HEK293 (cell line): ENCODE results near the gene HSPB2.

Experiments
- GLIS1 ChIP-seq: fragments of 450-650 bp; formaldehyde crosslinking; IDR thresholded peaks from 2 replicates; pipeline ENCODE4 v1.5.1; 2016; ENCODE audit warnings: missing biosample characterization, missing genetic modification characterization
- GLIS2 ChIP-seq: fragments of 450-650 bp; formaldehyde crosslinking; IDR thresholded peaks from 2 replicates; pipeline ENCODE4 v1.5.1; 2016; ENCODE audit warnings: missing biosample characterization, missing genetic modification characterization
- HOXC10 ChIP-seq: sonication (generic); formaldehyde crosslinking; IDR thresholded peaks from 2 replicates; pipeline ENCODE4 v1.8.1; 2023; ENCODE audit warnings: mild to moderate bottlenecking, missing genetic modification reagents
- KLF10 ChIP-seq: fragments of 450-650 bp; IDR thresholded peaks from 2 replicates; pipeline ENCODE4 v1.5.1; 2018; ENCODE audit warnings: missing biosample characterization, mild to moderate bottlenecking, missing genetic modification characterization
- KLF8 ChIP-seq: fragments of 450-650 bp; formaldehyde crosslinking; IDR thresholded peaks from 2 replicates; pipeline ENCODE4 v1.5.1; 2016; ENCODE audit warnings: missing biosample characterization, missing genetic modification characterization
- TRIM28 ChIP-seq: IDR thresholded peaks from 2 replicates; pipeline ENCODE4 v1.6.1; 2011; ENCODE audit warnings: low read length, control low read depth, borderline replicate concordance
- YY1 ChIP-seq: fragments of 450-650 bp; formaldehyde crosslinking; IDR thresholded peaks from 2 replicates; pipeline ENCODE4 v1.5.1; 2018; ENCODE audit warnings: missing biosample characterization, missing genetic modification characterization
- ZEB2 ChIP-seq: fragments of 450-650 bp; formaldehyde crosslinking; IDR thresholded peaks from 2 replicates; pipeline ENCODE4 v1.5.1; 2016; ENCODE audit warnings: missing biosample characterization, missing genetic modification characterization
- ZNF335 ChIP-seq: fragments of 450-650 bp; formaldehyde crosslinking; conservative IDR thresholded peaks from 2 replicates; pipeline ENCODE4 v1.5.1; 2016; ENCODE audit warnings: missing biosample characterization, missing genetic modification characterization
- ZSCAN30 ChIP-seq: fragments of 450-650 bp; IDR thresholded peaks from 2 replicates; pipeline ENCODE4 v1.5.1; 2018; ENCODE audit warnings: missing biosample characterization, mild to moderate bottlenecking, missing genetic modification characterization, moderate library complexity
- TF ChIP-seq, protein P1 (sequence below): fragments of 450-650 bp; formaldehyde crosslinking; IDR thresholded peaks from 2 replicates; pipeline ENCODE4 v1.5.1; 2016; ENCODE audit warnings: missing biosample characterization, missing genetic modification characterization
- TF ChIP-seq, protein P2 (sequence below): sonication (generic); formaldehyde crosslinking; IDR thresholded peaks from 2 replicates; pipeline ENCODE4 v1.8.1; 2022; ENCODE audit warnings: mild to moderate bottlenecking, moderate library complexity, missing genetic modification reagents
- TF ChIP-seq, protein P3 (sequence below): fragments of 450-650 bp; formaldehyde crosslinking; IDR thresholded peaks from 2 replicates; pipeline ENCODE4 v1.5.1; 2016; ENCODE audit warnings: missing biosample characterization, missing genetic modification characterization
- TF ChIP-seq, protein P4 (sequence below): fragments of 450-650 bp; formaldehyde crosslinking; IDR thresholded peaks from 2 replicates; pipeline ENCODE4 v1.5.1; 2016; ENCODE audit warnings: missing biosample characterization, missing genetic modification characterization
- TF ChIP-seq, protein P5 (sequence below): fragments of 450-650 bp; formaldehyde crosslinking; IDR thresholded peaks from 2 replicates; pipeline ENCODE4 v1.5.1; 2016; ENCODE audit warnings: missing biosample characterization, missing genetic modification characterization
- TF ChIP-seq, protein P6 (sequence below): fragments of 450-650 bp; formaldehyde crosslinking; optimal IDR thresholded peaks from 2 replicates; pipeline ENCODE3; 2016; ENCODE audit warnings: missing biosample characterization, mild to moderate bottlenecking, missing genetic modification characterization
- TF ChIP-seq, protein P7 (sequence below): fragments of 450-650 bp; formaldehyde crosslinking; IDR thresholded peaks from 2 replicates; pipeline ENCODE4 v1.5.1; 2016; ENCODE audit warnings: missing biosample characterization, missing genetic modification characterization, borderline replicate concordance
- TF ChIP-seq, protein P8 (sequence below): fragments of 450-650 bp; formaldehyde crosslinking; IDR thresholded peaks from 2 replicates; pipeline ENCODE4 v1.5.1; 2016; ENCODE audit warnings: missing biosample characterization, missing genetic modification characterization
- TF ChIP-seq, protein P9 (sequence below): fragments of 450-650 bp; formaldehyde crosslinking; IDR thresholded peaks from 2 replicates; pipeline ENCODE4; 2016; ENCODE audit warnings: missing biosample characterization, missing genetic modification characterization

The HSPB2 gene

DNA sequence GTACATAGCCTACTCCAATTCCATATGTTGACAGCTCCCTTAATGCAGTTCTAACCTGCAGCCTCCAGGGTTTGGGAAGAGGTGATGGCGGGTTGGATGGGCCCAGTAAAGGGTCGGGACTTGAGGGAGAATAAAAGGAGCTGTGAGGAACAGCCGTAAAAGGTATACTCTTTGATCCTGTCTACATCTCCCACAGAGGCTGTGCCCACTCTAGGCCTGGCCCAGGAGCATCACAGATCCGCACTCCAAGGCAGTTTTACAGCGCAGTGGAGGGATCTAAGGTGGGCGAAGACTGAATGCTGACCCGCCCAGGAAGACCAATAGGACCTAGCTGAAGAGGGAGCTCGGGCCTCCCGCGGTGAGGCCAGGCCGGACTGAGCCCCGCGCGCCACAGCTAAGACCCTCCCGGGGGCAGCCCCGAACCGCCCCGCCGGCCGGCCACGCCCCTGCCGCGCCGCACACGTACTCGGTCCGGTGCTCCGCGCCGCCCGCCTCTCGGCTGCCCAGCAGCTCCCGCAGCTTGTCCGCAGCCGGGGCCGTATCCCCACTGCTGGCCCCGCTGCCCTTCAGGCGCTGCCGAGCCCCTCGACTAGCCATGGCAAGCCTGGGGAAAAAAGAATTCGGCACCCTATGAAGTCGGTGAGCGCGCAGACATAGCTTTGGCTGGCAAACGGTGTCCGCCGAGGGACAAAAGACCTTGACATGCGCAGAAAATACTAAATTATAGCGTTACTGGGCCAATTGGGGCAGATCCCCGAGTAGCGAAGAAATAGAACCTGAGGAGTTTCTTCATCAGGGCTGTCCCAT lies 41.4 kb upstream of the HSPB2 start, which contains the start of gene ALG9 (continued):
- TF ChIP-seq, protein P1, sequence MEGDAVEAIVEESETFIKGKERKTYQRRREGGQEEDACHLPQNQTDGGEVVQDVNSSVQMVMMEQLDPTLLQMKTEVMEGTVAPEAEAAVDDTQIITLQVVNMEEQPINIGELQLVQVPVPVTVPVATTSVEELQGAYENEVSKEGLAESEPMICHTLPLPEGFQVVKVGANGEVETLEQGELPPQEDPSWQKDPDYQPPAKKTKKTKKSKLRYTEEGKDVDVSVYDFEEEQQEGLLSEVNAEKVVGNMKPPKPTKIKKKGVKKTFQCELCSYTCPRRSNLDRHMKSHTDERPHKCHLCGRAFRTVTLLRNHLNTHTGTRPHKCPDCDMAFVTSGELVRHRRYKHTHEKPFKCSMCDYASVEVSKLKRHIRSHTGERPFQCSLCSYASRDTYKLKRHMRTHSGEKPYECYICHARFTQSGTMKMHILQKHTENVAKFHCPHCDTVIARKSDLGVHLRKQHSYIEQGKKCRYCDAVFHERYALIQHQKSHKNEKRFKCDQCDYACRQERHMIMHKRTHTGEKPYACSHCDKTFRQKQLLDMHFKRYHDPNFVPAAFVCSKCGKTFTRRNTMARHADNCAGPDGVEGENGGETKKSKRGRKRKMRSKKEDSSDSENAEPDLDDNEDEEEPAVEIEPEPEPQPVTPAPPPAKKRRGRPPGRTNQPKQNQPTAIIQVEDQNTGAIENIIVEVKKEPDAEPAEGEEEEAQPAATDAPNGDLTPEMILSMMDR (tag by site-specific recombination): peak; percentile 44; the same call in 1 of the 2 replicates
- TF ChIP-seq, protein P2, sequence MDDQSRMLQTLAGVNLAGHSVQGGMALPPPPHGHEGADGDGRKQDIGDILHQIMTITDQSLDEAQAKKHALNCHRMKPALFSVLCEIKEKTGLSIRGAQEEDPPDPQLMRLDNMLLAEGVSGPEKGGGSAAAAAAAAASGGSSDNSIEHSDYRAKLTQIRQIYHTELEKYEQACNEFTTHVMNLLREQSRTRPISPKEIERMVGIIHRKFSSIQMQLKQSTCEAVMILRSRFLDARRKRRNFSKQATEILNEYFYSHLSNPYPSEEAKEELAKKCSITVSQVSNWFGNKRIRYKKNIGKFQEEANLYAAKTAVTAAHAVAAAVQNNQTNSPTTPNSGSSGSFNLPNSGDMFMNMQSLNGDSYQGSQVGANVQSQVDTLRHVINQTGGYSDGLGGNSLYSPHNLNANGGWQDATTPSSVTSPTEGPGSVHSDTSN (CRISPR knock-in tag): peak; percentile 78
- TF ChIP-seq, protein P3, sequence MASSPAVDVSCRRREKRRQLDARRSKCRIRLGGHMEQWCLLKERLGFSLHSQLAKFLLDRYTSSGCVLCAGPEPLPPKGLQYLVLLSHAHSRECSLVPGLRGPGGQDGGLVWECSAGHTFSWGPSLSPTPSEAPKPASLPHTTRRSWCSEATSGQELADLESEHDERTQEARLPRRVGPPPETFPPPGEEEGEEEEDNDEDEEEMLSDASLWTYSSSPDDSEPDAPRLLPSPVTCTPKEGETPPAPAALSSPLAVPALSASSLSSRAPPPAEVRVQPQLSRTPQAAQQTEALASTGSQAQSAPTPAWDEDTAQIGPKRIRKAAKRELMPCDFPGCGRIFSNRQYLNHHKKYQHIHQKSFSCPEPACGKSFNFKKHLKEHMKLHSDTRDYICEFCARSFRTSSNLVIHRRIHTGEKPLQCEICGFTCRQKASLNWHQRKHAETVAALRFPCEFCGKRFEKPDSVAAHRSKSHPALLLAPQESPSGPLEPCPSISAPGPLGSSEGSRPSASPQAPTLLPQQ: peak; percentile 54; the same call in 1 of the 2 replicates
- TF ChIP-seq, protein P4, sequence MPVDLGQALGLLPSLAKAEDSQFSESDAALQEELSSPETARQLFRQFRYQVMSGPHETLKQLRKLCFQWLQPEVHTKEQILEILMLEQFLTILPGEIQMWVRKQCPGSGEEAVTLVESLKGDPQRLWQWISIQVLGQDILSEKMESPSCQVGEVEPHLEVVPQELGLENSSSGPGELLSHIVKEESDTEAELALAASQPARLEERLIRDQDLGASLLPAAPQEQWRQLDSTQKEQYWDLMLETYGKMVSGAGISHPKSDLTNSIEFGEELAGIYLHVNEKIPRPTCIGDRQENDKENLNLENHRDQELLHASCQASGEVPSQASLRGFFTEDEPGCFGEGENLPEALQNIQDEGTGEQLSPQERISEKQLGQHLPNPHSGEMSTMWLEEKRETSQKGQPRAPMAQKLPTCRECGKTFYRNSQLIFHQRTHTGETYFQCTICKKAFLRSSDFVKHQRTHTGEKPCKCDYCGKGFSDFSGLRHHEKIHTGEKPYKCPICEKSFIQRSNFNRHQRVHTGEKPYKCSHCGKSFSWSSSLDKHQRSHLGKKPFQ (tag by site-specific recombination): no peak
- peak; percentile 79; the same call in 1 of the 2 replicates for TF ChIP-seq HOXC10 (CRISPR knock-in tag)
- 0 out of 2 replicates have a peak, but pooled peaks have one; percentile 35 for TF ChIP-seq ZEB2
- TF ChIP-seq, protein P5, sequence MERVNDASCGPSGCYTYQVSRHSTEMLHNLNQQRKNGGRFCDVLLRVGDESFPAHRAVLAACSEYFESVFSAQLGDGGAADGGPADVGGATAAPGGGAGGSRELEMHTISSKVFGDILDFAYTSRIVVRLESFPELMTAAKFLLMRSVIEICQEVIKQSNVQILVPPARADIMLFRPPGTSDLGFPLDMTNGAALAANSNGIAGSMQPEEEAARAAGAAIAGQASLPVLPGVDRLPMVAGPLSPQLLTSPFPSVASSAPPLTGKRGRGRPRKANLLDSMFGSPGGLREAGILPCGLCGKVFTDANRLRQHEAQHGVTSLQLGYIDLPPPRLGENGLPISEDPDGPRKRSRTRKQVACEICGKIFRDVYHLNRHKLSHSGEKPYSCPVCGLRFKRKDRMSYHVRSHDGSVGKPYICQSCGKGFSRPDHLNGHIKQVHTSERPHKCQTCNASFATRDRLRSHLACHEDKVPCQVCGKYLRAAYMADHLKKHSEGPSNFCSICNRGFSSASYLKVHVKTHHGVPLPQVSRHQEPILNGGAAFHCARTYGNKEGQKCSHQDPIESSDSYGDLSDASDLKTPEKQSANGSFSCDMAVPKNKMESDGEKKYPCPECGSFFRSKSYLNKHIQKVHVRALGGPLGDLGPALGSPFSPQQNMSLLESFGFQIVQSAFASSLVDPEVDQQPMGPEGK (tag by site-specific recombination): peak; percentile 35; the same call in 1 of the 2 replicates
- TF ChIP-seq, protein P6, sequence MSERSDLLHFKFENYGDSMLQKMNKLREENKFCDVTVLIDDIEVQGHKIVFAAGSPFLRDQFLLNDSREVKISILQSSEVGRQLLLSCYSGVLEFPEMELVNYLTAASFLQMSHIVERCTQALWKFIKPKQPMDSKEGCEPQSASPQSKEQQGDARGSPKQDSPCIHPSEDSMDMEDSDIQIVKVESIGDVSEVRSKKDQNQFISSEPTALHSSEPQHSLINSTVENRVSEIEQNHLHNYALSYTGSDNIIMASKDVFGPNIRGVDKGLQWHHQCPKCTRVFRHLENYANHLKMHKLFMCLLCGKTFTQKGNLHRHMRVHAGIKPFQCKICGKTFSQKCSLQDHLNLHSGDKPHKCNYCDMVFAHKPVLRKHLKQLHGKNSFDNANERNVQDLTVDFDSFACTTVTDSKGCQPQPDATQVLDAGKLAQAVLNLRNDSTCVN (tag by site-specific recombination): peak; percentile 69
- TF ChIP-seq TRIM28: peak; percentile 76; the same call in 1 of the 2 replicates
- TF ChIP-seq KLF8: peak; percentile 66; the same call in 1 of the 2 replicates
- peak; percentile 71 for TF ChIP-seq ZNF335
- 0 out of 2 replicates have a peak, but pooled peaks have one; percentile 19 for TF ChIP-seq ZSCAN30
- peak; percentile 71 for TF ChIP-seq GLIS1
- TF ChIP-seq, protein P7, sequence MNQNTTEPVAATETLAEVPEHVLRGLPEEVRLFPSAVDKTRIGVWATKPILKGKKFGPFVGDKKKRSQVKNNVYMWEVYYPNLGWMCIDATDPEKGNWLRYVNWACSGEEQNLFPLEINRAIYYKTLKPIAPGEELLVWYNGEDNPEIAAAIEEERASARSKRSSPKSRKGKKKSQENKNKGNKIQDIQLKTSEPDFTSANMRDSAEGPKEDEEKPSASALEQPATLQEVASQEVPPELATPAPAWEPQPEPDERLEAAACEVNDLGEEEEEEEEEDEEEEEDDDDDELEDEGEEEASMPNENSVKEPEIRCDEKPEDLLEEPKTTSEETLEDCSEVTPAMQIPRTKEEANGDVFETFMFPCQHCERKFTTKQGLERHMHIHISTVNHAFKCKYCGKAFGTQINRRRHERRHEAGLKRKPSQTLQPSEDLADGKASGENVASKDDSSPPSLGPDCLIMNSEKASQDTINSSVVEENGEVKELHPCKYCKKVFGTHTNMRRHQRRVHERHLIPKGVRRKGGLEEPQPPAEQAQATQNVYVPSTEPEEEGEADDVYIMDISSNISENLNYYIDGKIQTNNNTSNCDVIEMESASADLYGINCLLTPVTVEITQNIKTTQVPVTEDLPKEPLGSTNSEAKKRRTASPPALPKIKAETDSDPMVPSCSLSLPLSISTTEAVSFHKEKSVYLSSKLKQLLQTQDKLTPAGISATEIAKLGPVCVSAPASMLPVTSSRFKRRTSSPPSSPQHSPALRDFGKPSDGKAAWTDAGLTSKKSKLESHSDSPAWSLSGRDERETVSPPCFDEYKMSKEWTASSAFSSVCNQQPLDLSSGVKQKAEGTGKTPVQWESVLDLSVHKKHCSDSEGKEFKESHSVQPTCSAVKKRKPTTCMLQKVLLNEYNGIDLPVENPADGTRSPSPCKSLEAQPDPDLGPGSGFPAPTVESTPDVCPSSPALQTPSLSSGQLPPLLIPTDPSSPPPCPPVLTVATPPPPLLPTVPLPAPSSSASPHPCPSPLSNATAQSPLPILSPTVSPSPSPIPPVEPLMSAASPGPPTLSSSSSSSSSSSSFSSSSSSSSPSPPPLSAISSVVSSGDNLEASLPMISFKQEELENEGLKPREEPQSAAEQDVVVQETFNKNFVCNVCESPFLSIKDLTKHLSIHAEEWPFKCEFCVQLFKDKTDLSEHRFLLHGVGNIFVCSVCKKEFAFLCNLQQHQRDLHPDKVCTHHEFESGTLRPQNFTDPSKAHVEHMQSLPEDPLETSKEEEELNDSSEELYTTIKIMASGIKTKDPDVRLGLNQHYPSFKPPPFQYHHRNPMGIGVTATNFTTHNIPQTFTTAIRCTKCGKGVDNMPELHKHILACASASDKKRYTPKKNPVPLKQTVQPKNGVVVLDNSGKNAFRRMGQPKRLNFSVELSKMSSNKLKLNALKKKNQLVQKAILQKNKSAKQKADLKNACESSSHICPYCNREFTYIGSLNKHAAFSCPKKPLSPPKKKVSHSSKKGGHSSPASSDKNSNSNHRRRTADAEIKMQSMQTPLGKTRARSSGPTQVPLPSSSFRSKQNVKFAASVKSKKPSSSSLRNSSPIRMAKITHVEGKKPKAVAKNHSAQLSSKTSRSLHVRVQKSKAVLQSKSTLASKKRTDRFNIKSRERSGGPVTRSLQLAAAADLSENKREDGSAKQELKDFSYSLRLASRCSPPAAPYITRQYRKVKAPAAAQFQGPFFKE (tag by site-specific recombination): no peak
- TF ChIP-seq, protein P8, sequence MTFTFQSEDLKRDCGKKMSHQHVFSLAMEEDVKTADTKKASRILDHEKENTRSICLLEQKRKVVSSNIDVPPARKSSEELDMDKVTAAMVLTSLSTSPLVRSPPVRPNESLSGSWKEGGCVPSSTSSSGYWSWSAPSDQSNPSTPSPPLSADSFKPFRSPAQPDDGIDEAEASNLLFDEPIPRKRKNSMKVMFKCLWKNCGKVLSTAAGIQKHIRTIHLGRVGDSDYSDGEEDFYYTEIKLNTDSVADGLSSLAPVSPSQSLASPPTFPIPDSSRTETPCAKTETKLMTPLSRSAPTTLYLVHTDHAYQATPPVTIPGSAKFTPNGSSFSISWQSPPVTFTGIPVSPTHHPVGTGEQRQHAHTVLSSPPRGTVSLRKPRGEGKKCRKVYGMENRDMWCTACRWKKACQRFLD (tag by site-specific recombination): no peak
- peak; percentile 79 for TF ChIP-seq GLIS2 (tag by site-specific recombination)
- TF ChIP-seq, protein P9, sequence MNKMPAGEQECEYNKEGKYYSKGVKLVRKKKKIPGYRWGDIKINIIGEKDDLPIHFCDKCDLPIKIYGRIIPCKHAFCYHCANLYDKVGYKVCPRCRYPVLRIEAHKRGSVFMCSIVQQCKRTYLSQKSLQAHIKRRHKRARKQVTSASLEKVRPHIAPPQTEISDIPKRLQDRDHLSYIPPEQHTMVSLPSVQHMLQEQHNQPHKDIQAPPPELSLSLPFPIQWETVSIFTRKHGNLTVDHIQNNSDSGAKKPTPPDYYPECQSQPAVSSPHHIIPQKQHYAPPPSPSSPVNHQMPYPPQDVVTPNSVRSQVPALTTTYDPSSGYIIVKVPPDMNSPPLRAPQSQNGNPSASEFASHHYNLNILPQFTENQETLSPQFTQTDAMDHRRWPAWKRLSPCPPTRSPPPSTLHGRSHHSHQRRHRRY: no peak
- TF ChIP-seq KLF10 (tag by site-specific recombination): peak; percentile 46; the same call in 1 of the 2 replicates
- TF ChIP-seq YY1 (tag by site-specific recombination): peak; percentile 69
